ENCODE data around the gene TMEM184C.

GRCh38 chr4:147591106-147591505, 26.1 kb upstream of the TMEM184C start:
- no peak for TF ChIP-seq CTCF (IDR thresholded peaks at IDR 0.05; ENCODE audit: low read length)
- no peak for TF ChIP-seq EZH2phosphoT487 (IDR thresholded peaks at IDR 0.05; ENCODE audit: low read length)
